HepG2 (cell line): ENCODE results near the gene PSKH1. TPM values are rescaled to one million over a fixed set of nuclear protein-coding genes. Genes with fewer than 3 reads are reported as not detected.

Experiments used
- HDAC2 ChIP-seq: sonication (generic); formaldehyde crosslinking; IDR thresholded peaks from 2 replicates; pipeline ENCODE4 v1.4.0; 2020; ENCODE audit warnings: missing genetic modification reagents
- HNF4G ChIP-seq, 2 experiments: sonication (generic) in 1 of 2; formaldehyde crosslinking in 1 of 2; IDR thresholded peaks; 2 replicates each; pipeline versions ENCODE4 v1.4.0 to v1.6.1; 2011 to 2020; ENCODE audit warnings: borderline replicate concordance in 2 of 2, low read depth in 2 of 2, mild to moderate bottlenecking in 2 of 2, low read length in 1 of 2, missing genetic modification reagents in 1 of 2, moderate library complexity in 1 of 2
- JARID2 ChIP-seq: sonication (generic); formaldehyde crosslinking; IDR thresholded peaks from 2 replicates; pipeline ENCODE4 v1.8.1; 2023; ENCODE audit warnings: missing genetic modification reagents, inconsistent platforms; ENCODE audit not compliant: insufficient replicate concordance
- KDM3A ChIP-seq: IDR thresholded peaks from 2 replicates; pipeline ENCODE4 v1.6.1; 2018; ENCODE audit warnings: low read depth, missing compliant biosample characterization
- MAZ ChIP-seq, 2 experiments: sonication (generic) in 1 of 2; formaldehyde crosslinking in 1 of 2; IDR thresholded peaks; 2 replicates each; pipeline versions ENCODE4 v1.5.0 to v1.6.1; 2012 to 2020; ENCODE audit warnings: low read depth in 2 of 2, mild to moderate bottlenecking in 2 of 2, borderline replicate concordance in 1 of 2, improper control_type of control experiment in 1 of 2, low read length in 1 of 2, missing genetic modification reagents in 1 of 2, moderate library complexity in 1 of 2
- MIER2 ChIP-seq: IDR thresholded peaks from 2 replicates; pipeline ENCODE4 v1.6.1; 2016; ENCODE audit warnings: missing biosample characterization, missing genetic modification reagents
- NFE2 ChIP-seq: sonication (generic); formaldehyde crosslinking; IDR thresholded peaks from 2 replicates; pipeline ENCODE4 v1.4.0; 2020; ENCODE audit warnings: missing genetic modification reagents
- POLR2AphosphoS2 ChIP-seq: IDR thresholded peaks from 2 replicates; pipeline ENCODE4 v1.6.1; 2011; ENCODE audit warnings: low read depth, low read length, improper control_type of control experiment
- RNF219 ChIP-seq: sonication (generic); formaldehyde crosslinking; IDR thresholded peaks from 2 replicates; pipeline ENCODE4 v1.5.0; 2020; ENCODE audit warnings: mild to moderate bottlenecking, missing genetic modification reagents
- SALL1 ChIP-seq: sonication (generic); formaldehyde crosslinking; IDR thresholded peaks from 2 replicates; pipeline ENCODE4 v1.8.0; 2022; ENCODE audit warnings: mild to moderate bottlenecking, missing genetic modification reagents
- SAP130 ChIP-seq: IDR thresholded peaks from 2 replicates; pipeline ENCODE4 v1.6.1; 2016; ENCODE audit warnings: low read depth
- SKI ChIP-seq: fragments of 450-650 bp; IDR thresholded peaks from one replicate; pipeline ENCODE4 v1.6.1; 2018; ENCODE audit warnings: mild to moderate bottlenecking; ENCODE audit not compliant: partially characterized antibody
- TSC22D2 ChIP-seq: sonication (generic); formaldehyde crosslinking; IDR thresholded peaks from 2 replicates; pipeline ENCODE4 v1.5.1; 2020; ENCODE audit warnings: missing genetic modification reagents, mild to moderate bottlenecking, borderline replicate concordance
- ZBTB1 ChIP-seq: sonication (generic); formaldehyde crosslinking; IDR thresholded peaks from 2 replicates; pipeline ENCODE4 v1.4.0; 2020; ENCODE audit warnings: missing genetic modification reagents, borderline replicate concordance
- polyA plus RNA-seq, 8 experiments: library from polyadenylated mRNA; depleted of rRNA in 3 of 8; stranded (reverse) in 7 of 8; unstranded in 1 of 8; fragments of >200 nt; fragmentation: Illumina TruSeq in 4 of 8; extraction: Trizol in 4 of 8; gene quantifications; 2 replicates each; pipeline versions ENCODE4 v1.2.1 to v1.2.3, GENCODE V29; 2011 to 2016; ENCODE audit warnings: low read depth in 4 of 8, missing spikeins in 1 of 8, mixed read lengths in 1 of 8; ENCODE audit not compliant: insufficient read depth in 1 of 8
- total RNA-seq, 5 experiments: library from RNA; depleted of rRNA; stranded (reverse); fragments of >200 nt; fragmentation: Illumina TruSeq; extraction: Trizol; gene quantifications; 2 replicates each; pipeline ENCODE4 v1.2.3, GENCODE V29; 2016; ENCODE audit warnings: low read depth in 1 of 5
- TF ChIP-seq, protein P1 (sequence below): sonication (generic); formaldehyde crosslinking; IDR thresholded peaks from 2 replicates; pipeline ENCODE4 v1.5.0; 2020; ENCODE audit warnings: mild to moderate bottlenecking, missing genetic modification reagents, borderline replicate concordance
- TF ChIP-seq, protein P2 (sequence below): sonication (generic); formaldehyde crosslinking; IDR thresholded peaks from 2 replicates; pipeline ENCODE4 v1.4.0; 2020; ENCODE audit warnings: mild to moderate bottlenecking, low read depth, missing genetic modification reagents

PSKH1 gene
- total and polyA plus RNA-seq, 2 of the 13 experiments (the other 11 are each of a cell fraction or from before 2014, with no cell fraction given): 8.4 to 19.1 TPM

DNA sequence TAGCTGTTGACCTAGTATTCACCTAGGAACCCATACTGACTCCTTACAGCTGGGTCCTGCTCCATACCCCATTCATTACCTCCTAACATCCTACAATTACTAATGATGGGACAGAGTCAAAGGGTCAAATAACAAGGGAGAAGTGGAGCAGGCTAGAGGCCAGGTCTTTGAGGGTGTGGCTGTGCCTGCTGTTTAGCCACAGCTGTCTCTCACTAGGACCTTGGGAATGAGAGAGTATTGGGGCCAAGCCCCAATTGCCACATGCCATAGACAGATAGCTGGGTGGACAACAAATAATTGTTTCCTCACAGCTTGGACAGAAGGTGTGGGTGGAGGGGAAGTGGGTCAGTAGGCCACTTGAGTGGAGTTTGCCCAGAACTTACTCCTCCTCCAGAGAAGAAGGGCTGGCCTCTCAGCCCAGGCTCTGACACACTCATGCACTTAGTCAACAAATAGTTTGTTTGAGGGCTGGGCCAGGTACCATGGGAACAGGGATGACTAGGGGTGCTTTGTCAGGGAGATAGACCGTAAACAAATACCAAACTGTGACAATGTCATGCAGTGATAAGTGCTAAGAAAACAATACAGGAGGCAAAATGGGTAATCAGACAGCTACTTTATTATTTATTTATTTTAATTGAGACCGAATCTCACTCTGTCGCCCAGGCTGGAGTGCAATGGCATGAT, 35.4 kb upstream of the PSKH1 start (continued):
- TF ChIP-seq, protein P1, sequence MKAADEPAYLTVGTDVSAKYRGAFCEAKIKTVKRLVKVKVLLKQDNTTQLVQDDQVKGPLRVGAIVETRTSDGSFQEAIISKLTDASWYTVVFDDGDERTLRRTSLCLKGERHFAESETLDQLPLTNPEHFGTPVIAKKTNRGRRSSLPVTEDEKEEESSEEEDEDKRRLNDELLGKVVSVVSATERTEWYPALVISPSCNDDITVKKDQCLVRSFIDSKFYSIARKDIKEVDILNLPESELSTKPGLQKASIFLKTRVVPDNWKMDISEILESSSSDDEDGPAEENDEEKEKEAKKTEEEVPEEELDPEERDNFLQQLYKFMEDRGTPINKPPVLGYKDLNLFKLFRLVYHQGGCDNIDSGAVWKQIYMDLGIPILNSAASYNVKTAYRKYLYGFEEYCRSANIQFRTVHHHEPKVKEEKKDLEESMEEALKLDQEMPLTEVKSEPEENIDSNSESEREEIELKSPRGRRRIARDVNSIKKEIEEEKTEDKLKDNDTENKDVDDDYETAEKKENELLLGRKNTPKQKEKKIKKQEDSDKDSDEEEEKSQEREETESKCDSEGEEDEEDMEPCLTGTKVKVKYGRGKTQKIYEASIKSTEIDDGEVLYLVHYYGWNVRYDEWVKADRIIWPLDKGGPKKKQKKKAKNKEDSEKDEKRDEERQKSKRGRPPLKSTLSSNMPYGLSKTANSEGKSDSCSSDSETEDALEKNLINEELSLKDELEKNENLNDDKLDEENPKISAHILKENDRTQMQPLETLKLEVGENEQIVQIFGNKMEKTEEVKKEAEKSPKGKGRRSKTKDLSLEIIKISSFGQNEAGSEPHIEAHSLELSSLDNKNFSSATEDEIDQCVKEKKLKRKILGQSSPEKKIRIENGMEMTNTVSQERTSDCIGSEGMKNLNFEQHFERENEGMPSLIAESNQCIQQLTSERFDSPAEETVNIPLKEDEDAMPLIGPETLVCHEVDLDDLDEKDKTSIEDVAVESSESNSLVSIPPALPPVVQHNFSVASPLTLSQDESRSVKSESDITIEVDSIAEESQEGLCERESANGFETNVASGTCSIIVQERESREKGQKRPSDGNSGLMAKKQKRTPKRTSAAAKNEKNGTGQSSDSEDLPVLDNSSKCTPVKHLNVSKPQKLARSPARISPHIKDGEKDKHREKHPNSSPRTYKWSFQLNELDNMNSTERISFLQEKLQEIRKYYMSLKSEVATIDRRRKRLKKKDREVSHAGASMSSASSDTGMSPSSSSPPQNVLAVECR (CRISPR knock-in tag): peak; percentile 77; the same call in 1 of the 2 replicates
- TF ChIP-seq TSC22D2 (peak; percentile 9; the same call in 1 of the 2 replicates), SAP130 (peak; percentile 98), POLR2AphosphoS2 (no peak), NFE2 (CRISPR knock-in tag) (no peak), MIER2 (CRISPR knock-in tag) (peak; percentile 40; the same call in 1 of the 2 replicates), SALL1 (CRISPR knock-in tag) (peak; percentile 78), JARID2 (CRISPR knock-in tag) (no peak), KDM3A (CRISPR knock-in tag) (no peak), RNF219 (CRISPR knock-in tag) (no peak), MAZ (IDR thresholded peaks at IDR 0.05; ENCODE audit: borderline replicate concordance, low read depth, low read length) (peak; percentile 42; the same call in 1 of the 2 replicates), MAZ (CRISPR knock-in tag; IDR thresholded peaks at IDR 0.05; ENCODE audit: low read depth) (0 out of 2 replicates have a peak, but pooled peaks have one; percentile 43), HDAC2 (peak; percentile 77), SKI (peak; percentile 90), ZBTB1 (CRISPR knock-in tag) (no peak), HNF4G (IDR thresholded peaks at IDR 0.05; ENCODE audit: borderline replicate concordance, low read depth, low read length) (peak; percentile 54; the same call in 1 of the 2 replicates), HNF4G (CRISPR knock-in tag; IDR thresholded peaks at IDR 0.05; ENCODE audit: borderline replicate concordance, low read depth) (no peak)
- TF ChIP-seq, protein P2, sequence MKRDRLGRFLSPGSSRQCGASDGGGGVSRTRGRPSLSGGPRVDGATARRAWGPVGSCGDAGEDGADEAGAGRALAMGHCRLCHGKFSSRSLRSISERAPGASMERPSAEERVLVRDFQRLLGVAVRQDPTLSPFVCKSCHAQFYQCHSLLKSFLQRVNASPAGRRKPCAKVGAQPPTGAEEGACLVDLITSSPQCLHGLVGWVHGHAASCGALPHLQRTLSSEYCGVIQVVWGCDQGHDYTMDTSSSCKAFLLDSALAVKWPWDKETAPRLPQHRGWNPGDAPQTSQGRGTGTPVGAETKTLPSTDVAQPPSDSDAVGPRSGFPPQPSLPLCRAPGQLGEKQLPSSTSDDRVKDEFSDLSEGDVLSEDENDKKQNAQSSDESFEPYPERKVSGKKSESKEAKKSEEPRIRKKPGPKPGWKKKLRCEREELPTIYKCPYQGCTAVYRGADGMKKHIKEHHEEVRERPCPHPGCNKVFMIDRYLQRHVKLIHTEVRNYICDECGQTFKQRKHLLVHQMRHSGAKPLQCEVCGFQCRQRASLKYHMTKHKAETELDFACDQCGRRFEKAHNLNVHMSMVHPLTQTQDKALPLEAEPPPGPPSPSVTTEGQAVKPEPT: no peak
